H9 (cell line): ENCODE data around the gene HOXB6. TPM values are rescaled to one million over a fixed set of nuclear protein-coding genes. Genes with fewer than 3 reads are reported as not detected.

Experiments used
- DNase-seq: peaks from one replicate; pipeline ENCODE4 v3.0.0-alpha.2; 2017
- H2AFZ ChIP-seq: one replicate; pipeline ENCODE4 v1.6.1; 2013; ENCODE audit warnings: mild to moderate bottlenecking, low read length, control low read depth, moderate library complexity
- H2AK5ac ChIP-seq: 2 replicates; pipeline ENCODE4 v1.6.1; 2013; ENCODE audit warnings: low read length, control low read depth, mixed read lengths; ENCODE audit not compliant: insufficient read length
- H2BK120ac ChIP-seq: one replicate; pipeline ENCODE4 v1.6.1; 2013; ENCODE audit warnings: low read depth, mild to moderate bottlenecking, low read length, control low read depth, inconsistent platforms; ENCODE audit not compliant: poor library complexity, severe bottlenecking
- H2BK12ac ChIP-seq: 2 replicates; pipeline ENCODE4 v1.6.1; 2013; ENCODE audit warnings: low read length, control low read depth, mixed read lengths, low read depth; ENCODE audit not compliant: insufficient read length
- H2BK15ac ChIP-seq: 2 replicates; pipeline ENCODE4 v1.6.1; 2013; ENCODE audit warnings: low read depth, low read length, control low read depth
- H2BK20ac ChIP-seq: one replicate; pipeline ENCODE4 v1.6.1; 2013; ENCODE audit warnings: low read depth, mild to moderate bottlenecking, low read length, control low read depth, inconsistent platforms; ENCODE audit not compliant: poor library complexity, severe bottlenecking
- H2BK5ac ChIP-seq: 2 replicates; pipeline ENCODE4 v1.6.1; 2013; ENCODE audit warnings: low read length, control low read depth, mixed read lengths; ENCODE audit not compliant: insufficient read length
- H3K14ac ChIP-seq: 2 replicates; pipeline ENCODE4 v1.6.1; 2013; ENCODE audit warnings: low read length, control low read depth; ENCODE audit not compliant: insufficient read depth
- H3K18ac ChIP-seq: 2 replicates; pipeline ENCODE4 v1.6.1; 2013; ENCODE audit warnings: low read depth, mild to moderate bottlenecking, mixed read lengths, low read length, control low read depth; ENCODE audit not compliant: insufficient read length
- H3K23ac ChIP-seq: 2 replicates; pipeline ENCODE4 v1.6.1; 2013; ENCODE audit warnings: low read length, control low read depth, mixed read lengths, low read depth; ENCODE audit not compliant: insufficient read length
- H3K23me2 ChIP-seq: 2 replicates; pipeline ENCODE4 v1.6.1; 2013; ENCODE audit warnings: low read depth, mild to moderate bottlenecking, mixed read lengths, low read length, control low read depth; ENCODE audit not compliant: insufficient read length, poor library complexity, severe bottlenecking
- H3K27ac ChIP-seq: 2 replicates; pipeline ENCODE4 v1.5.1; 2013; ENCODE audit warnings: low read length, control low read depth, mixed read lengths, low read depth; ENCODE audit not compliant: insufficient read length
- H3K27me3 ChIP-seq: 2 replicates; pipeline ENCODE4 v1.6.1; 2013; ENCODE audit warnings: low read length, control low read depth, inconsistent platforms; ENCODE audit not compliant: insufficient read depth
- H3K4ac ChIP-seq: 2 replicates; pipeline ENCODE4 v1.6.1; 2013; ENCODE audit warnings: low read depth, mild to moderate bottlenecking, control low read depth, inconsistent platforms, low read length, moderate library complexity
- H3K4me1 ChIP-seq: 2 replicates; pipeline ENCODE4 v1.6.1; 2013; ENCODE audit warnings: low read length, control low read depth, inconsistent platforms; ENCODE audit not compliant: insufficient read depth
- H3K4me2 ChIP-seq: 2 replicates; pipeline ENCODE4 v1.6.1; 2013; ENCODE audit warnings: low read length, control low read depth, mixed read lengths; ENCODE audit not compliant: insufficient read length, insufficient read depth
- H3K56ac ChIP-seq: 2 replicates; pipeline ENCODE4 v1.6.1; 2013; ENCODE audit warnings: low read depth, mild to moderate bottlenecking, mixed read lengths, low read length, control low read depth; ENCODE audit not compliant: insufficient read length
- H3K79me1 ChIP-seq: 2 replicates; pipeline ENCODE4 v1.6.1; 2013; ENCODE audit warnings: low read depth, mild to moderate bottlenecking, moderate library complexity, low read length, control low read depth, inconsistent platforms; ENCODE audit not compliant: insufficient read depth, poor library complexity, severe bottlenecking
- H3K79me2 ChIP-seq: 2 replicates; pipeline ENCODE4 v1.6.1; 2013; ENCODE audit warnings: low read length, control low read depth, inconsistent platforms; ENCODE audit not compliant: insufficient read depth
- H3K9ac ChIP-seq: 2 replicates; pipeline ENCODE4 v1.6.1; 2013; ENCODE audit warnings: low read length, control low read depth, mixed read lengths; ENCODE audit not compliant: insufficient read length; ENCODE audit errors: extremely low read depth
- H3K9me3 ChIP-seq: one replicate; pipeline ENCODE4 v1.6.1; 2013; ENCODE audit warnings: low read depth, low read length, inconsistent platforms; ENCODE audit not compliant: control insufficient read depth
- H3T11ph ChIP-seq: one replicate; pipeline ENCODE4 v1.6.1; 2013; ENCODE audit warnings: mild to moderate bottlenecking, low read length, control low read depth, inconsistent platforms
- H4K20me1 ChIP-seq: one replicate; pipeline ENCODE4 v1.6.1; 2013; ENCODE audit not compliant: control insufficient read depth, insufficient read length, insufficient read depth
- H4K5ac ChIP-seq: 2 replicates; pipeline ENCODE4 v1.6.1; 2013; ENCODE audit warnings: low read depth, mild to moderate bottlenecking, mixed read lengths, low read length, control low read depth; ENCODE audit not compliant: insufficient read length
- H4K8ac ChIP-seq: replicated peaks from 2 replicates; pipeline ENCODE4 v1.6.1; 2013; ENCODE audit warnings: low read length, control low read depth, mixed read lengths, low read depth; ENCODE audit not compliant: insufficient read length
- H4K91ac ChIP-seq: 2 replicates; pipeline ENCODE4 v1.6.1; 2013; ENCODE audit warnings: low read depth, mild to moderate bottlenecking, moderate library complexity, mixed read lengths, low read length, control low read depth; ENCODE audit not compliant: insufficient read length
- H3K27ac Mint-ChIP-seq, 3 experiments: 2 replicates in 2 of 3; 3 replicates in 1 of 3; pipeline ENCODE4 v1.8.0; 2020 to 2021; ENCODE audit warnings: mixed read lengths in 3 of 3, mild to moderate bottlenecking in 1 of 3, moderate library complexity in 1 of 3
- H3K27me3 Mint-ChIP-seq: 2 replicates; pipeline ENCODE4 v1.8.0; 2021; ENCODE audit warnings: low read depth, mild to moderate bottlenecking, moderate library complexity, mixed read lengths
- H3K36me3 Mint-ChIP-seq, 3 experiments: 2 replicates in 2 of 3; 3 replicates in 1 of 3; pipeline ENCODE4 v1.8.0; 2020 to 2021; ENCODE audit warnings: low read depth in 3 of 3, mixed read lengths in 3 of 3; ENCODE audit not compliant: insufficient read depth in 1 of 3
- H3K4me1 Mint-ChIP-seq, 2 experiments: 2 replicates each; pipeline ENCODE4 v1.8.0; 2020; ENCODE audit warnings: mixed read lengths in 2 of 2
- H3K4me3 Mint-ChIP-seq, 2 experiments: 2 replicates in 1 of 2; 3 replicates in 1 of 2; pipeline ENCODE4 v1.8.0; 2020 to 2021; ENCODE audit warnings: mild to moderate bottlenecking in 2 of 2, mixed read lengths in 2 of 2, moderate library complexity in 1 of 2
- H3K9me3 Mint-ChIP-seq, 2 experiments: 2 replicates in 1 of 2; 3 replicates in 1 of 2; pipeline ENCODE4 v1.8.0; 2020; ENCODE audit warnings: mild to moderate bottlenecking in 2 of 2, mixed read lengths in 2 of 2, moderate library complexity in 1 of 2
- WGBS: extraction: QIAGEN DNeasy Blood & Tissue Kit; methylation state at CpG from one replicate; pipeline ENCODE4 v1.1.7; 2013; ENCODE audit warnings: missing lambda C conversion rate, low lambda C conversion rate, mixed read lengths; ENCODE audit not compliant: insufficient read length; ENCODE audit errors: extremely low coverage; 5-methylcytosine and 5-hydroxymethylcytosine counted together
- total RNA-seq: library from RNA; stranded (reverse); gene quantifications from 2 replicates; pipeline ENCODE4 v1.2.1, GENCODE V29; 2021
- TF ChIP-seq, protein P1 (sequence below): fragments of 200-600 bp; sonication (generic); conservative IDR thresholded peaks from 3 replicates; pipeline ENCODE4 v1.8.0; 2021; ENCODE audit warnings: antibody characterized with exemption, mild to moderate bottlenecking

The HOXB6 gene
- total RNA-seq, 1 experiment from 2014 or later, result not detected

DNA sequence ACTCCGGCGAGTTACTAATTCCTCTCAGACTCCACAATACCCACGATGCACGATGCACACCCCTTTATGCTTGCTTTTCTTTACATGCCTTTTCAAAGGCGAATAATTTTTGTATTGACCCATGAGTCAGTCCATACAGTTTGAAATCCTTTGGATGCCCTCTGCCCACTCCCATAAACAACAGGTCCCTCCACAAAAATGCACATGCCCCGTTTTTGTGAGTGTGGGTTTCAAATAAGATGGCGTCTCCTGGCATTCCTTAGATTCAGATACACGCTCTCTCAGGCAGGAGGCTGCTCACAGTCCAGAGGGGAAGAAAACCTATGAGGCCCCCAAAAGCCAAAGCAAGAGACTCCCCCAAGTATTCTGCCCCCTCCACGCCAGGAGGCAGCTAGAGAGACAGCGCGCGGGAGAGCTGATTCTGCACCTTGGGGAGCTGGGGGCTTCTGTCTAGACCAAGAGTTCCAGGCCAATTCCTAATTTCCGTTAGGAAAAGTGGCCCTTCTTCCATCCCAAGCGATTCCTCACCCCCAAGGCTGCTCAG is 40.9 kb upstream of the HOXB6 start:
- peaks cover 100% of the 10 kb centered on the region for H3K27me3 Mint-ChIP-seq
- no peak overlapping the region for H2BK15ac ChIP-seq
- WGBS, result no CpG with 5 or more reads among the region's 14 CpGs
- peaks cover 86% of the 10 kb centered on the region for H3K27me3 ChIP-seq
- H4K8ac ChIP-seq, result no peak overlapping the region
- H3K56ac ChIP-seq, result no peak overlapping the region
- H2AFZ ChIP-seq, result no peak overlapping the region
- peak overlapping the region; percentile 51 for H3K4me2 ChIP-seq
- H3K4me1 ChIP-seq, result no peaks in the 10 kb centered on the region
- no peak overlapping the region for H2BK120ac ChIP-seq
- H3K4me1 Mint-ChIP-seq, result peaks cover 14 to 21% of the 10 kb centered on the region in 2 experiments
- H2BK20ac ChIP-seq, result no peak overlapping the region
- H3K18ac ChIP-seq, result no peak overlapping the region
- no peaks in the 10 kb centered on the region for H4K20me1 ChIP-seq
- no peak overlapping the region for H2BK5ac ChIP-seq
- no peak for DNase-seq
- H3K23ac ChIP-seq, result no peak overlapping the region
- no peaks in the 10 kb centered on the region for H3K79me2 ChIP-seq
- no peak overlapping the region for H4K91ac ChIP-seq
- H3K9me3 Mint-ChIP-seq, result peaks cover 3 to 13% of the 10 kb centered on the region in 2 experiments; a peak in 3 of 5 replicates
- no peak overlapping the region for H3K27ac Mint-ChIP-seq
- H3K9me3 ChIP-seq, result no peaks in the 10 kb centered on the region
- no peaks in the 10 kb centered on the region; a peak in 1 of 7 replicates for H3K36me3 Mint-ChIP-seq
- H3K79me1 ChIP-seq, result no peaks in the 10 kb centered on the region
- H3K27ac ChIP-seq, result no peak overlapping the region
- H3K4ac ChIP-seq, result no peak overlapping the region
- H3T11ph ChIP-seq, result no peak overlapping the region
- no peak overlapping the region for H3K14ac ChIP-seq
- H3K23me2 ChIP-seq, result peaks cover 8% of the 10 kb centered on the region
- no peak overlapping the region for H3K9ac ChIP-seq
- peak overlapping the region in 1 of 2 experiments; percentile 78; a peak in 2 of 5 replicates for H3K4me3 Mint-ChIP-seq
- H2BK12ac ChIP-seq, result no peak overlapping the region
- no peak overlapping the region for H4K5ac ChIP-seq
- no peak overlapping the region for H2AK5ac ChIP-seq
- TF ChIP-seq, protein P1, sequence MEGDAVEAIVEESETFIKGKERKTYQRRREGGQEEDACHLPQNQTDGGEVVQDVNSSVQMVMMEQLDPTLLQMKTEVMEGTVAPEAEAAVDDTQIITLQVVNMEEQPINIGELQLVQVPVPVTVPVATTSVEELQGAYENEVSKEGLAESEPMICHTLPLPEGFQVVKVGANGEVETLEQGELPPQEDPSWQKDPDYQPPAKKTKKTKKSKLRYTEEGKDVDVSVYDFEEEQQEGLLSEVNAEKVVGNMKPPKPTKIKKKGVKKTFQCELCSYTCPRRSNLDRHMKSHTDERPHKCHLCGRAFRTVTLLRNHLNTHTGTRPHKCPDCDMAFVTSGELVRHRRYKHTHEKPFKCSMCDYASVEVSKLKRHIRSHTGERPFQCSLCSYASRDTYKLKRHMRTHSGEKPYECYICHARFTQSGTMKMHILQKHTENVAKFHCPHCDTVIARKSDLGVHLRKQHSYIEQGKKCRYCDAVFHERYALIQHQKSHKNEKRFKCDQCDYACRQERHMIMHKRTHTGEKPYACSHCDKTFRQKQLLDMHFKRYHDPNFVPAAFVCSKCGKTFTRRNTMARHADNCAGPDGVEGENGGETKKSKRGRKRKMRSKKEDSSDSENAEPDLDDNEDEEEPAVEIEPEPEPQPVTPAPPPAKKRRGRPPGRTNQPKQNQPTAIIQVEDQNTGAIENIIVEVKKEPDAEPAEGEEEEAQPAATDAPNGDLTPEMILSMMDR, result no peak
